ENCODE measurements around the gene MED25.

- no peak for TF ChIP-seq RAD21 (conservative IDR thresholded peaks at IDR 0.05)
- TF ChIP-seq, protein P1, sequence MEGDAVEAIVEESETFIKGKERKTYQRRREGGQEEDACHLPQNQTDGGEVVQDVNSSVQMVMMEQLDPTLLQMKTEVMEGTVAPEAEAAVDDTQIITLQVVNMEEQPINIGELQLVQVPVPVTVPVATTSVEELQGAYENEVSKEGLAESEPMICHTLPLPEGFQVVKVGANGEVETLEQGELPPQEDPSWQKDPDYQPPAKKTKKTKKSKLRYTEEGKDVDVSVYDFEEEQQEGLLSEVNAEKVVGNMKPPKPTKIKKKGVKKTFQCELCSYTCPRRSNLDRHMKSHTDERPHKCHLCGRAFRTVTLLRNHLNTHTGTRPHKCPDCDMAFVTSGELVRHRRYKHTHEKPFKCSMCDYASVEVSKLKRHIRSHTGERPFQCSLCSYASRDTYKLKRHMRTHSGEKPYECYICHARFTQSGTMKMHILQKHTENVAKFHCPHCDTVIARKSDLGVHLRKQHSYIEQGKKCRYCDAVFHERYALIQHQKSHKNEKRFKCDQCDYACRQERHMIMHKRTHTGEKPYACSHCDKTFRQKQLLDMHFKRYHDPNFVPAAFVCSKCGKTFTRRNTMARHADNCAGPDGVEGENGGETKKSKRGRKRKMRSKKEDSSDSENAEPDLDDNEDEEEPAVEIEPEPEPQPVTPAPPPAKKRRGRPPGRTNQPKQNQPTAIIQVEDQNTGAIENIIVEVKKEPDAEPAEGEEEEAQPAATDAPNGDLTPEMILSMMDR (IDR thresholded peaks at IDR 0.05; ENCODE audit: poor library complexity, severe bottlenecking), result no peak
- TF ChIP-seq EZH2 (IDR thresholded peaks at IDR 0.05; ENCODE audit: borderline replicate concordance, insufficient read depth, low read length, poor library complexity, severe bottlenecking), result no peak
- no peak for TF ChIP-seq EP300 (conservative IDR thresholded peaks at IDR 0.05; ENCODE audit: poor library complexity, severe bottlenecking)
- TF ChIP-seq TAF1 (IDR thresholded peaks at IDR 0.05; ENCODE audit: low read depth), result no peak
- TF ChIP-seq MXI1 (conservative IDR thresholded peaks at IDR 0.05; ENCODE audit: poor library complexity, severe bottlenecking), result no peak
- no peak for TF ChIP-seq SMC3 (conservative IDR thresholded peaks at IDR 0.05; ENCODE audit: poor library complexity)
Measured at GRCh38 chr19:49846408-49846807, 28.3 kb downstream of the MED25 start.
